T-helper 2 cell treated with Interferon-gamma antibody and Interleukin-4, amounts not matched to agents 100 ng/mL and 5 ng/mL, for 36 hours (primary cell): Measurements from ENCODE around the gene NME3. TPM values are rescaled to one million over a fixed set of nuclear protein-coding genes. Genes with fewer than 3 reads are reported as not detected.

Experiments
- intact Hi-C: fragments of 100-400 bp; cut with micrococcal nuclease; formaldehyde crosslinking; loops from one replicate; pipeline ENCODE4 v1.15.1; 2023
- total RNA-seq: library from RNA; stranded (reverse); gene quantifications from 2 replicates; pipeline ENCODE4 v1.2.3, GENCODE V29; 2022

The NME3 gene
- total RNA-seq, 1 donor from 2014 or later, result 34.3 TPM

- intact Hi-C loops, result loop anchor here (1.0 to 5.0 kb wide), 4 partner anchors 9 to 362 kb away; partner anchors contain the start of genes CRAMP1, HAGH, IFT140 and MRPS34
Observed at GRCh38 chr16:1781758-1782407, 10.5 kb upstream of the NME3 start.

- intact Hi-C loops, result loop anchor here (5.0 kb wide), 1 partner anchor 169 kb away; the partner anchor contains the start of genes CRAMP1 and IFT140
Observed at GRCh38 chr16:1781254-1781653, 9.9 kb upstream of the NME3 start.

- intact Hi-C loops, result loop anchor here (5.0 kb wide), 1 partner anchor 168 kb away; the partner anchor contains the start of genes CRAMP1 and IFT140
Observed at GRCh38 chr16:1780677-1781072, 9.3 kb upstream of the NME3 start.

- intact Hi-C loops, result loop anchor here (5.0 kb wide), 1 partner anchor 168 kb away; the partner anchor contains the start of genes CRAMP1 and IFT140
Observed at GRCh38 chr16:1779741-1780676, 8.7 kb upstream of the NME3 start.

- intact Hi-C loops, result no loop called here
Observed at GRCh38 chr16:1779234-1779701, 7.9 kb upstream of the NME3 start.

- intact Hi-C loops, result no loop called here
Observed at GRCh38 chr16:1778200-1779179, 7.1 kb upstream of the NME3 start.

- intact Hi-C loops, result no loop called here
Observed at GRCh38 chr16:1777375-1778199, 6.2 kb upstream of the NME3 start.

- intact Hi-C loops, result no loop called here
Observed at GRCh38 chr16:1776991-1777374, 5.6 kb upstream of the NME3 start.

GRCh38 chr16:1776672-1776955 is 5.3 kb upstream of the NME3 start:
- intact Hi-C loops, result no loop called here

GRCh38 chr16:1775846-1776671 is 4.7 kb upstream of the NME3 start:
- intact Hi-C loops, result no loop called here

- intact Hi-C loops, result no loop called here
Observed at GRCh38 chr16:1775006-1775845, 3.9 kb upstream of the NME3 start.

GRCh38 chr16:1774448-1774780 is 3.1 kb upstream of the NME3 start:
- intact Hi-C loops, result loop anchor here (5.0 kb wide), 2 partner anchors 67 to 183 kb away; partner anchors contain the start of genes MAPK8IP3 and NDUFB10

GRCh38 chr16:1773703-1774447 is 2.5 kb upstream of the NME3 start:
- intact Hi-C loops, result loop anchor here (1.0 to 5.0 kb wide), 3 partner anchors 8 to 183 kb away; partner anchors contain the start of genes MAPK8IP3, NDUFB10, NUBP2 and SPSB3

- intact Hi-C loops, result loop anchor here (1.0 to 5.0 kb wide), 4 partner anchors 9 to 353 kb away; partner anchors contain the start of genes MAPK8IP3, NDUFB10, NUBP2 and SPSB3
Observed at GRCh38 chr16:1772908-1773702, 1.8 kb upstream of the NME3 start, which contains the start of gene MRPS34. TSS of gene MRPS34 (minus strand) at chr16:1773134. CDS start at chr16:1773119, 15 bp downstream.

GRCh38 chr16:1772362-1772907 is 1.1 kb upstream of the NME3 start, which contains the start of gene EME2:
TSS of gene EME2 (plus strand) at chr16:1772810. CDS start at chr16:1773228, 418 bp downstream.
- intact Hi-C loops, result loop anchor here (1.0 to 5.0 kb wide), 3 partner anchors 65 to 352 kb away; partner anchors contain the start of genes MAPK8IP3, NDUFB10 and UQCC4

GRCh38 chr16:1771864-1772361 is 570 bp upstream of the NME3 start:
- intact Hi-C loops, result loop anchor here (1.0 to 5.0 kb wide), 3 partner anchors 65 to 352 kb away; partner anchors contain the start of genes MAPK8IP3, NDUFB10 and UQCC4
